ENCODE measurements around the gene RMND5B.

RMND5B gene

GRCh38 chr5:178199581-178200434, 69.0 kb downstream of the RMND5B start:
- Histone ChIP-seq H3K27me3 (no peaks in the 10 kb centered on the region), H3K27ac (no peak overlapping the region), H3K4me1 (ENCODE audit: control insufficient read depth in 1 of 2, insufficient read depth in 1 of 2, low read depth in 1 of 2, low read length in 1 of 2) (peaks cover 26 to 32% of the 10 kb centered on the region in 2 experiments), H3K9me3 (no peaks in the 10 kb centered on the region), H3K4me3 (ENCODE audit: low read depth in 1 of 2, low read length in 1 of 2) (no peak overlapping the region), H3K36me3 (no peaks in the 10 kb centered on the region)
- TF ChIP-seq, protein P1, sequence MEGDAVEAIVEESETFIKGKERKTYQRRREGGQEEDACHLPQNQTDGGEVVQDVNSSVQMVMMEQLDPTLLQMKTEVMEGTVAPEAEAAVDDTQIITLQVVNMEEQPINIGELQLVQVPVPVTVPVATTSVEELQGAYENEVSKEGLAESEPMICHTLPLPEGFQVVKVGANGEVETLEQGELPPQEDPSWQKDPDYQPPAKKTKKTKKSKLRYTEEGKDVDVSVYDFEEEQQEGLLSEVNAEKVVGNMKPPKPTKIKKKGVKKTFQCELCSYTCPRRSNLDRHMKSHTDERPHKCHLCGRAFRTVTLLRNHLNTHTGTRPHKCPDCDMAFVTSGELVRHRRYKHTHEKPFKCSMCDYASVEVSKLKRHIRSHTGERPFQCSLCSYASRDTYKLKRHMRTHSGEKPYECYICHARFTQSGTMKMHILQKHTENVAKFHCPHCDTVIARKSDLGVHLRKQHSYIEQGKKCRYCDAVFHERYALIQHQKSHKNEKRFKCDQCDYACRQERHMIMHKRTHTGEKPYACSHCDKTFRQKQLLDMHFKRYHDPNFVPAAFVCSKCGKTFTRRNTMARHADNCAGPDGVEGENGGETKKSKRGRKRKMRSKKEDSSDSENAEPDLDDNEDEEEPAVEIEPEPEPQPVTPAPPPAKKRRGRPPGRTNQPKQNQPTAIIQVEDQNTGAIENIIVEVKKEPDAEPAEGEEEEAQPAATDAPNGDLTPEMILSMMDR (IDR thresholded peaks at IDR 0.05) = no peak

All from neutrophil (primary cell).